ENCODE results near the gene GPHN.

Gene GPHN

DNA sequence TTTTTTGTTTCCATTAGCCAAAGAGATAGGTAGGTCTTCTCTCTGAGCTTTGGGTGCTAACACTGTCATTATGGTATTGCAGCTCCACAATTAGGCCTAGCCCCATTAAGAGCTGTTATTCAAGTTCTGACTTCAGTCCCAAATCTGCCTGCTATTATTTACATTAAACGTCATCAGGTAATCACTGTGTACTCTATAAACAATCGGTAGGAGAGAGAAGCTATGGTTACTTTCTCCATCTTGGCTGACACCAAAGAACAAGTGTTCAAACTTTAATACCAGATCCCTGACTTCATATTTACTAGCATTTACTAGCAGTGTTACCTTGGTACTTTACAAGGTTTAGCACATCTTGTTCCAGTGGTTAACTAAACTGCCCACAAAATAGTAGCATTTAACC, 376.2 kb downstream of the GPHN start:
- TF ChIP-seq, protein P1, sequence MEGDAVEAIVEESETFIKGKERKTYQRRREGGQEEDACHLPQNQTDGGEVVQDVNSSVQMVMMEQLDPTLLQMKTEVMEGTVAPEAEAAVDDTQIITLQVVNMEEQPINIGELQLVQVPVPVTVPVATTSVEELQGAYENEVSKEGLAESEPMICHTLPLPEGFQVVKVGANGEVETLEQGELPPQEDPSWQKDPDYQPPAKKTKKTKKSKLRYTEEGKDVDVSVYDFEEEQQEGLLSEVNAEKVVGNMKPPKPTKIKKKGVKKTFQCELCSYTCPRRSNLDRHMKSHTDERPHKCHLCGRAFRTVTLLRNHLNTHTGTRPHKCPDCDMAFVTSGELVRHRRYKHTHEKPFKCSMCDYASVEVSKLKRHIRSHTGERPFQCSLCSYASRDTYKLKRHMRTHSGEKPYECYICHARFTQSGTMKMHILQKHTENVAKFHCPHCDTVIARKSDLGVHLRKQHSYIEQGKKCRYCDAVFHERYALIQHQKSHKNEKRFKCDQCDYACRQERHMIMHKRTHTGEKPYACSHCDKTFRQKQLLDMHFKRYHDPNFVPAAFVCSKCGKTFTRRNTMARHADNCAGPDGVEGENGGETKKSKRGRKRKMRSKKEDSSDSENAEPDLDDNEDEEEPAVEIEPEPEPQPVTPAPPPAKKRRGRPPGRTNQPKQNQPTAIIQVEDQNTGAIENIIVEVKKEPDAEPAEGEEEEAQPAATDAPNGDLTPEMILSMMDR (IDR thresholded peaks at IDR 0.05; ENCODE audit: low read length, missing control alignments): no peak
- no peak for DNase-seq (ENCODE audit: low read depth)
- H3K4me3 ChIP-seq (replicated peaks; ENCODE audit: low read depth, low read length): no peak overlapping the region

DNA sequence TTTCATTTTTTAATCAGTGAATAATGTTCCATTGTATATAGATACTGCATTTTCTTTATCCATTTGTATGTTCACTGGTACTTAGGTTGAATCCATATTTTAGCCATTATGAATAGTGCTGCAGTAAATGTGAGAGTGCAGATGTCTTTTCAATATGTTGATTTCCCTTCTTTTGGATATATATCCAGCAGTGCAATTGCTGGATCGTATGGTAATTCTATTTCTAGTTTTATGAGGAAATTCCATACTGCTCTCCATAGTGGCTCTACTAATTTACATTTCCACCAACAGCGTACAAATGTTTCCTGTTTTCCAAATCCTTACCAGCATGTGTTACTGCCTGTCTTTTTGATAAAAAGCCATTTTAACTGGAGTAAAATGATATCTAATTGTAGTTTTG, 392.8 kb downstream of the GPHN start:
- TF ChIP-seq, protein P1 (IDR thresholded peaks at IDR 0.05; ENCODE audit: low read length, missing control alignments): no peak
- no peak overlapping the region for H3K4me3 ChIP-seq (replicated peaks; ENCODE audit: low read depth, low read length)

DNA sequence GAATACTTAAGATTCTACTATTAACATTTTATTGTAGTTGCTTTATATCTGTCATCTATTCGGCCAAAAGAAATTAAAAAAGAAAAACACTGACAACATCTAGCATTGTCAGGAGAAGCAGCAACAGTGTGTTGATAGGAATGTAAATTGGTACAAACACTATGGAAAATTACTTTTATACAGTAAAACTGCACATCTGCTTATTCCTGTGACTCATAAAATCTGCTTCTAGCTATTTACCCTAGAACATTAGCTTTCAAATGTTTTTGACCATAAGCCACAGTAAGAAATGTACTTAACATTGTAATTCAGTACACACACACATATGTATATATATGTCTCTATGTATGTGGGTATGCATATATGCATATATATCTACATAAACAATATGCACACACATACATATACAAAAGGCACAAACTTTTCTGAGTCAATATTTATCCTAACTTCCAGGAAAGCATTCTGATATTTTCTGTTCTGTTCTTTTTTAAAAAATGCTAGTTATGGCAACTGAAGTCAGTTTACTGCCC, 402.4 kb downstream of the GPHN start:
- H3K4me3 ChIP-seq (replicated peaks; ENCODE audit: low read depth, low read length): no peak overlapping the region
- DNase-seq (ENCODE audit: low read depth): no peak
- TF ChIP-seq, protein P1 (IDR thresholded peaks at IDR 0.05; ENCODE audit: low read length, missing control alignments): no peak

More for the DNA sequence above, 392.8 kb downstream of the GPHN start:
- DNase-seq (ENCODE audit: low read depth): no peak

DNA sequence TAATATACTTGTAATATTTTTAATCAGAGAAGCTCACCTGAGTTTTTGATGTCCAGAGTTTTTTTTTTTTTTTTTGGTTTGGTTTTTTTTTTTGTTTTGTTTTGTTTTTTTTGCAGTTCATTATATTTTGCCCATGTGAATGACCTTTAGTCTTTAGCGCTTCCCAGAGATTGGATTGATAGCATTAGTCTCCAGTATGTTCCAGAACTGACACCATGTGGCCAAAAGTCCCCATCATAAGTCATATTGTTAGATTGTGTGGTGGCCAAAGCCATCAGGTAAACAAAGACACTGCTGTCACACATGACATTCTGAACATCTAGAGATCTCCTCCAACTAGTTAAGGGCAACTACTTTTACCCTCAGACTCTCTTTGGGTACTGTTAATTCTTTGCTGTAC, 408.5 kb downstream of the GPHN start:
- TF ChIP-seq, protein P1 (IDR thresholded peaks at IDR 0.05; ENCODE audit: low read length, missing control alignments): no peak
- DNase-seq (ENCODE audit: low read depth): no peak
- H3K4me3 ChIP-seq (replicated peaks; ENCODE audit: low read depth, low read length): no peak overlapping the region

DNA sequence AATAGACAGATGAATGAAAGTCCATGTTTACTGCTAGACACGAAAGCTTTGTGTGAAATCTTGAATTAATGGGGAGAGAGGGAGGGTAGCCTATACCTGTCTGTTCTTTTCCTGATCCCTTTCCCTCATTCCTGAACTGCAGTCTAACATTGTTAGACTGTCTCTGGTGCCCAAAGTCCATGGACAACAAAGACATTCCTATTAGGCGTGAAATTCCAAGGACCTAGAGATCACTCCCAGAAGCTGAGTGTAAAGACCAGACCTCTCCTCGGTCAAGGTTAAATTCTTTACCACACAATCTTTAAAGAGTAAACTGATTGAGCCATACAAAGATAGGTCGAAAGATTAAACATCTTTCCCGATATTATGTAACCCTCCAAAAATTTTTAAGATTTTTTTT, 410.6 kb downstream of the GPHN start:
- no peak for DNase-seq (ENCODE audit: low read depth)
- no peak overlapping the region for H3K4me3 ChIP-seq (replicated peaks; ENCODE audit: low read depth, low read length)
- TF ChIP-seq, protein P1 (IDR thresholded peaks at IDR 0.05; ENCODE audit: low read length, missing control alignments): no peak

DNA sequence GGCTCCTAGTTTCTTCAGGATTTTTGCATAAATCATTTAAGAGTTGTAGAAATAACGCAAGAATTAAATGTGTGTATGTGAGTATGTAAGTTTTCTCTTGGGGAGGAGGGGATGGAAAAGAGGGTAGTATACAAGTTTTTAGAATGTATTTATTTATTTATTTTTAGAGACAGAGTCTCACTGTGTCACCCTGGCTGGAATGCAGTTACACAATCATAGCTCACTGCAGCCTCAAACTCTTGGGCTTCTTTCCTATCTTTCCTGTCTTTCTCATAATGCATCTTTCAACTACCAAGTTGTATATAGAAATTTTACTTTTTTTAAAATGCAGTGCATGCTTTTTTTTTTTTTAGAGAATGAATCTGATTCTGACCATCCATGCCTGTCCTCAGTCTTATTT, 412.2 kb downstream of the GPHN start:
- DNase-seq (ENCODE audit: low read depth): peak; percentile 28
- no peak overlapping the region for H3K4me3 ChIP-seq (replicated peaks; ENCODE audit: low read depth, low read length)
- TF ChIP-seq, protein P1 (IDR thresholded peaks at IDR 0.05; ENCODE audit: low read length, missing control alignments): no peak

DNA sequence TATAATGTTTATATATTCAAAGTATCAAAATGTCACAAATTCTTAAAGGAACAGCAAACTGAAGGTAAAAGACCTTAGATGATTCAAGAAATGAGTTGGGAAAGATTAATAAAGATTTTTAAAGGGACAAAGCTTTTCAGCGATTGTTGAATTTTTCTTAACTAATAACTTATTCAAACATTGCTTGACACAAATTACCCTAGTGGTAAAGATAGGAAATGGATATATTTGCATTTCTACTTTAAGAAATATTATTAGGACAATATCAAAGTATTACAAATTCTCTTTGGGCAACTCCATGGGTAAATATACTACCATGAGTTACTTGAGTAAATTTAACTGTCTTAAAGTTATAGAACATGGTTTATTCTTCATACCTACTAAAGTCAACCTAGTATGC, 415.3 kb downstream of the GPHN start:
- TF ChIP-seq, protein P1 (IDR thresholded peaks at IDR 0.05; ENCODE audit: low read length, missing control alignments): peak; percentile 1

More for the DNA sequence above, 415.3 kb downstream of the GPHN start:
- no peak overlapping the region for H3K4me3 ChIP-seq (replicated peaks; ENCODE audit: low read depth, low read length)
- DNase-seq (ENCODE audit: low read depth): no peak

All from fibroblast of pulmonary artery (primary cell).